HEK293 (cell line): ENCODE measurements around the gene NHLH1.

Experiments used
- SP3 ChIP-seq: fragments of 450-650 bp; formaldehyde crosslinking; IDR thresholded peaks from 2 replicates; pipeline ENCODE4 v1.5.1; 2016; ENCODE audit warnings: missing biosample characterization, missing genetic modification characterization
- ZBTB17 ChIP-seq: fragments of 450-650 bp; formaldehyde crosslinking; IDR thresholded peaks from 2 replicates; pipeline ENCODE4 v1.5.1; 2016; ENCODE audit warnings: missing biosample characterization, missing genetic modification characterization
- ZBTB8A ChIP-seq: fragments of 450-650 bp; formaldehyde crosslinking; IDR thresholded peaks from 2 replicates; pipeline ENCODE4 v1.5.1; 2016; ENCODE audit warnings: missing biosample characterization, missing genetic modification characterization
- ZNF10 ChIP-seq: fragments of 450-650 bp; formaldehyde crosslinking; IDR thresholded peaks from 2 replicates; pipeline ENCODE4 v1.5.1; 2017; ENCODE audit warnings: missing biosample characterization, missing genetic modification characterization
- ZNF335 ChIP-seq: fragments of 450-650 bp; formaldehyde crosslinking; conservative IDR thresholded peaks from 2 replicates; pipeline ENCODE4 v1.5.1; 2016; ENCODE audit warnings: missing biosample characterization, missing genetic modification characterization
- ZNF391 ChIP-seq: fragments of 450-650 bp; formaldehyde crosslinking; IDR thresholded peaks from 2 replicates; pipeline ENCODE4 v1.5.1; 2016; ENCODE audit warnings: low read depth, missing biosample characterization, missing genetic modification characterization, borderline replicate concordance
- ZNF555 ChIP-seq: fragments of 450-650 bp; formaldehyde crosslinking; conservative IDR thresholded peaks from 2 replicates; pipeline ENCODE4 v1.5.1; 2017; ENCODE audit warnings: missing biosample characterization, mild to moderate bottlenecking, missing genetic modification characterization, inconsistent platforms
- ZNF654 ChIP-seq: fragments of 450-650 bp; formaldehyde crosslinking; IDR thresholded peaks from 2 replicates; pipeline ENCODE4 v1.5.1; 2016; ENCODE audit warnings: low read depth, missing biosample characterization, missing genetic modification characterization
- ZNF660 ChIP-seq: fragments of 450-650 bp; IDR thresholded peaks from 2 replicates; pipeline ENCODE4 v1.5.1; 2018; ENCODE audit warnings: missing biosample characterization, mild to moderate bottlenecking, missing genetic modification characterization
- ZNF830 ChIP-seq: fragments of 450-650 bp; IDR thresholded peaks from 2 replicates; pipeline ENCODE4 v1.5.0; 2018; ENCODE audit warnings: missing biosample characterization, missing genetic modification characterization, low read depth, mild to moderate bottlenecking, moderate library complexity
- TF ChIP-seq, protein P1 (sequence below): fragments of 450-650 bp; formaldehyde crosslinking; conservative IDR thresholded peaks from 2 replicates; pipeline ENCODE4 v1.5.1; 2016; ENCODE audit warnings: low read depth, missing biosample characterization, missing genetic modification characterization
- TF ChIP-seq, protein P2 (sequence below): fragments of 450-650 bp; formaldehyde crosslinking; IDR thresholded peaks from 2 replicates; pipeline ENCODE4 v1.5.1; 2017; ENCODE audit warnings: missing biosample characterization, missing genetic modification characterization
- TF ChIP-seq, protein P3 (sequence below): fragments of 450-650 bp; formaldehyde crosslinking; IDR thresholded peaks from 2 replicates; pipeline ENCODE4 v1.5.1; 2016; ENCODE audit warnings: missing biosample characterization, missing genetic modification characterization, borderline replicate concordance
- TF ChIP-seq, protein P4 (sequence below): fragments of 450-650 bp; formaldehyde crosslinking; IDR thresholded peaks from 2 replicates; pipeline ENCODE4 v1.5.1; 2016; ENCODE audit warnings: missing biosample characterization, missing genetic modification characterization

The NHLH1 gene

DNA sequence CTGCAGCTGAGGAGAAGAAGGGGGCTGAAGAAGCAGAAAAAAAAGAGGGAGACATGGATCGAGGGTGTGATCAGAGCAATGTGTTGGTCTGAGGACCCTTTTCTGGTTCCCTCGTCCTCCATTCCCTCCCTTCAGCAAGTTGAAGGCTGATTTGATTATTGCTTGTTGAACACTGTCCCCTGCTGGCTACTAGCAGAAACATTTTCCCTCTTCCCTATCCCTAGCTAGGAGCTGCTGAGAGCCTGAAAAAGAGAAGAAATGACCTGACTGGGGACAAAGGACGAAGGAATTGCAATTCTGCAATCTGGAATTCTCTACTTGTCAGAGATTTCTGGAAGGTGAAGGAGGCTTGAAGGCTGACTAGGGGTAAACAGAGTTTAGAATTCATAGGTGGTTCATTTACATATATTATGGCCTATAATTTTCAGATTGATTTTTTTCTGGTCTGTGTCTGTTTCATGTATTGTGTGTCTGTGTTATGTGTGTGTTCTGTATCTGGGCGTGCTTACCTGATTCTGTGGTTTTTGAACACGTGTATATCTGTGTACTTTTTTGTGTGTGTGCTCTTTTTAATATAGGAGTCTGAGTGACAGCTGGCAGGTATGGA is 9.8 kb downstream of the NHLH1 start (continued):
- TF ChIP-seq, protein P1, sequence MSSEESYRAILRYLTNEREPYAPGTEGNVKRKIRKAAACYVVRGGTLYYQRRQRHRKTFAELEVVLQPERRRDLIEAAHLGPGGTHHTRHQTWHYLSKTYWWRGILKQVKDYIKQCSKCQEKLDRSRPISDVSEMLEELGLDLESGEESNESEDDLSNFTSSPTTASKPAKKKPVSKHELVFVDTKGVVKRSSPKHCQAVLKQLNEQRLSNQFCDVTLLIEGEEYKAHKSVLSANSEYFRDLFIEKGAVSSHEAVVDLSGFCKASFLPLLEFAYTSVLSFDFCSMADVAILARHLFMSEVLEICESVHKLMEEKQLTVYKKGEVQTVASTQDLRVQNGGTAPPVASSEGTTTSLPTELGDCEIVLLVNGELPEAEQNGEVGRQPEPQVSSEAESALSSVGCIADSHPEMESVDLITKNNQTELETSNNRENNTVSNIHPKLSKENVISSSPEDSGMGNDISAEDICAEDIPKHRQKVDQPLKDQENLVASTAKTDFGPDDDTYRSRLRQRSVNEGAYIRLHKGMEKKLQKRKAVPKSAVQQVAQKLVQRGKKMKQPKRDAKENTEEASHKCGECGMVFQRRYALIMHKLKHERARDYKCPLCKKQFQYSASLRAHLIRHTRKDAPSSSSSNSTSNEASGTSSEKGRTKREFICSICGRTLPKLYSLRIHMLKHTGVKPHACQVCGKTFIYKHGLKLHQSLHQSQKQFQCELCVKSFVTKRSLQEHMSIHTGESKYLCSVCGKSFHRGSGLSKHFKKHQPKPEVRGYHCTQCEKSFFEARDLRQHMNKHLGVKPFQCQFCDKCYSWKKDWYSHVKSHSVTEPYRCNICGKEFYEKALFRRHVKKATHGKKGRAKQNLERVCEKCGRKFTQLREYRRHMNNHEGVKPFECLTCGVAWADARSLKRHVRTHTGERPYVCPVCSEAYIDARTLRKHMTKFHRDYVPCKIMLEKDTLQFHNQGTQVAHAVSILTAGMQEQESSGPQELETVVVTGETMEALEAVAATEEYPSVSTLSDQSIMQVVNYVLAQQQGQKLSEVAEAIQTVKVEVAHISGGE (tag by site-specific recombination) = no peak
- 0 out of 2 replicates have a peak, but pooled peaks have one; percentile 44 for TF ChIP-seq ZBTB17 (tag by site-specific recombination)
- TF ChIP-seq, protein P2, sequence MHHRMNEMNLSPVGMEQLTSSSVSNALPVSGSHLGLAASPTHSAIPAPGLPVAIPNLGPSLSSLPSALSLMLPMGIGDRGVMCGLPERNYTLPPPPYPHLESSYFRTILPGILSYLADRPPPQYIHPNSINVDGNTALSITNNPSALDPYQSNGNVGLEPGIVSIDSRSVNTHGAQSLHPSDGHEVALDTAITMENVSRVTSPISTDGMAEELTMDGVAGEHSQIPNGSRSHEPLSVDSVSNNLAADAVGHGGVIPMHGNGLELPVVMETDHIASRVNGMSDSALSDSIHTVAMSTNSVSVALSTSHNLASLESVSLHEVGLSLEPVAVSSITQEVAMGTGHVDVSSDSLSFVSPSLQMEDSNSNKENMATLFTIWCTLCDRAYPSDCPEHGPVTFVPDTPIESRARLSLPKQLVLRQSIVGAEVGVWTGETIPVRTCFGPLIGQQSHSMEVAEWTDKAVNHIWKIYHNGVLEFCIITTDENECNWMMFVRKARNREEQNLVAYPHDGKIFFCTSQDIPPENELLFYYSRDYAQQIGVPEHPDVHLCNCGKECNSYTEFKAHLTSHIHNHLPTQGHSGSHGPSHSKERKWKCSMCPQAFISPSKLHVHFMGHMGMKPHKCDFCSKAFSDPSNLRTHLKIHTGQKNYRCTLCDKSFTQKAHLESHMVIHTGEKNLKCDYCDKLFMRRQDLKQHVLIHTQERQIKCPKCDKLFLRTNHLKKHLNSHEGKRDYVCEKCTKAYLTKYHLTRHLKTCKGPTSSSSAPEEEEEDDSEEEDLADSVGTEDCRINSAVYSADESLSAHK (tag by site-specific recombination) = no peak
- TF ChIP-seq, protein P3, sequence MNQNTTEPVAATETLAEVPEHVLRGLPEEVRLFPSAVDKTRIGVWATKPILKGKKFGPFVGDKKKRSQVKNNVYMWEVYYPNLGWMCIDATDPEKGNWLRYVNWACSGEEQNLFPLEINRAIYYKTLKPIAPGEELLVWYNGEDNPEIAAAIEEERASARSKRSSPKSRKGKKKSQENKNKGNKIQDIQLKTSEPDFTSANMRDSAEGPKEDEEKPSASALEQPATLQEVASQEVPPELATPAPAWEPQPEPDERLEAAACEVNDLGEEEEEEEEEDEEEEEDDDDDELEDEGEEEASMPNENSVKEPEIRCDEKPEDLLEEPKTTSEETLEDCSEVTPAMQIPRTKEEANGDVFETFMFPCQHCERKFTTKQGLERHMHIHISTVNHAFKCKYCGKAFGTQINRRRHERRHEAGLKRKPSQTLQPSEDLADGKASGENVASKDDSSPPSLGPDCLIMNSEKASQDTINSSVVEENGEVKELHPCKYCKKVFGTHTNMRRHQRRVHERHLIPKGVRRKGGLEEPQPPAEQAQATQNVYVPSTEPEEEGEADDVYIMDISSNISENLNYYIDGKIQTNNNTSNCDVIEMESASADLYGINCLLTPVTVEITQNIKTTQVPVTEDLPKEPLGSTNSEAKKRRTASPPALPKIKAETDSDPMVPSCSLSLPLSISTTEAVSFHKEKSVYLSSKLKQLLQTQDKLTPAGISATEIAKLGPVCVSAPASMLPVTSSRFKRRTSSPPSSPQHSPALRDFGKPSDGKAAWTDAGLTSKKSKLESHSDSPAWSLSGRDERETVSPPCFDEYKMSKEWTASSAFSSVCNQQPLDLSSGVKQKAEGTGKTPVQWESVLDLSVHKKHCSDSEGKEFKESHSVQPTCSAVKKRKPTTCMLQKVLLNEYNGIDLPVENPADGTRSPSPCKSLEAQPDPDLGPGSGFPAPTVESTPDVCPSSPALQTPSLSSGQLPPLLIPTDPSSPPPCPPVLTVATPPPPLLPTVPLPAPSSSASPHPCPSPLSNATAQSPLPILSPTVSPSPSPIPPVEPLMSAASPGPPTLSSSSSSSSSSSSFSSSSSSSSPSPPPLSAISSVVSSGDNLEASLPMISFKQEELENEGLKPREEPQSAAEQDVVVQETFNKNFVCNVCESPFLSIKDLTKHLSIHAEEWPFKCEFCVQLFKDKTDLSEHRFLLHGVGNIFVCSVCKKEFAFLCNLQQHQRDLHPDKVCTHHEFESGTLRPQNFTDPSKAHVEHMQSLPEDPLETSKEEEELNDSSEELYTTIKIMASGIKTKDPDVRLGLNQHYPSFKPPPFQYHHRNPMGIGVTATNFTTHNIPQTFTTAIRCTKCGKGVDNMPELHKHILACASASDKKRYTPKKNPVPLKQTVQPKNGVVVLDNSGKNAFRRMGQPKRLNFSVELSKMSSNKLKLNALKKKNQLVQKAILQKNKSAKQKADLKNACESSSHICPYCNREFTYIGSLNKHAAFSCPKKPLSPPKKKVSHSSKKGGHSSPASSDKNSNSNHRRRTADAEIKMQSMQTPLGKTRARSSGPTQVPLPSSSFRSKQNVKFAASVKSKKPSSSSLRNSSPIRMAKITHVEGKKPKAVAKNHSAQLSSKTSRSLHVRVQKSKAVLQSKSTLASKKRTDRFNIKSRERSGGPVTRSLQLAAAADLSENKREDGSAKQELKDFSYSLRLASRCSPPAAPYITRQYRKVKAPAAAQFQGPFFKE = no peak
- peak; percentile 0; the same call in 1 of the 2 replicates for TF ChIP-seq ZNF335 (tag by site-specific recombination)
- peak; percentile 98 for TF ChIP-seq ZNF654 (tag by site-specific recombination)
- 0 out of 2 replicates have a peak, but pooled peaks have one; percentile 71 for TF ChIP-seq ZNF660 (tag by site-specific recombination)
- TF ChIP-seq ZNF830 = no peak
- peak; percentile 54; the same call in 1 of the 2 replicates for TF ChIP-seq ZNF391 (tag by site-specific recombination)
- TF ChIP-seq, protein P4, sequence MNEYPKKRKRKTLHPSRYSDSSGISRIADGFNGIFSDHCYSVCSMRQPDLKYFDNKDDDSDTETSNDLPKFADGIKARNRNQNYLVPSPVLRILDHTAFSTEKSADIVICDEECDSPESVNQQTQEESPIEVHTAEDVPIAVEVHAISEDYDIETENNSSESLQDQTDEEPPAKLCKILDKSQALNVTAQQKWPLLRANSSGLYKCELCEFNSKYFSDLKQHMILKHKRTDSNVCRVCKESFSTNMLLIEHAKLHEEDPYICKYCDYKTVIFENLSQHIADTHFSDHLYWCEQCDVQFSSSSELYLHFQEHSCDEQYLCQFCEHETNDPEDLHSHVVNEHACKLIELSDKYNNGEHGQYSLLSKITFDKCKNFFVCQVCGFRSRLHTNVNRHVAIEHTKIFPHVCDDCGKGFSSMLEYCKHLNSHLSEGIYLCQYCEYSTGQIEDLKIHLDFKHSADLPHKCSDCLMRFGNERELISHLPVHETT (tag by site-specific recombination) = no peak
- TF ChIP-seq ZNF10 = peak; percentile 93
- TF ChIP-seq ZNF555 = no peak
- TF ChIP-seq SP3 (tag by site-specific recombination) = no peak
- no peak for TF ChIP-seq ZBTB8A (tag by site-specific recombination)
